ENCODE results near the gene HSD11B2. TPM values are rescaled to one million over a fixed set of nuclear protein-coding genes. Genes with fewer than 3 reads are reported as not detected.

HSD11B2 gene
- total RNA-seq, 2 experiments from 2014 or later: not detected

DNA sequence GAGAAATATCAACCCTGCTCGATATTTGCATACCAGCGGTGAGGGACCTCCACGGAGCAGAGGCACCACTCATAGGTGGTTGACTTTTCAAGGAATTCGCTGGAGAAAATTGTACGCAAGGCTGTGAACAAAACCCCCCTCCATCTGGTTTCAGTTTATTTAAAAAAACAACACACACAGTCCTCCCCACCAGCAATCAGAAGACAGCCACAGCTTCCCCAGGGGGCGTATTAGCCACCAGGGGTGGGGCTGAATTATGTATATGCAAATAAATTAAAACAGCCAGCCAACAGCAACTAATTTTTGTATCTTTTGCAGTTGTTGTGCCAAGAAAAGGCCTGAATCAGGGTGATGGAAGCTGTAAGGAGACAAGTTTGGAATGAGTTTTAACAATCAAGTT is 5.9 kb upstream of the HSD11B2 start:
- peaks cover 42% of the 10 kb centered on the region for H3K27me3 Mint-ChIP-seq
- ChIA-PET POLR2A (no interaction called here), CTCF (interaction anchor here (0.6 to 5.8 kb wide), 3 partner anchors 11 to 77 kb away, joined by 3 to 58 read pairs (median 4); no protein-coding TSS in a partner anchor)
- no peak overlapping the region for H3K27ac Mint-ChIP-seq
- no peak for DNase-seq
- H3K9me3 Mint-ChIP-seq: no peaks in the 10 kb centered on the region
- H3K4me1 Mint-ChIP-seq: no peaks in the 10 kb centered on the region
- no peaks in the 10 kb centered on the region for H3K36me3 Mint-ChIP-seq (ENCODE audit: low read depth)
- no peak overlapping the region for H3K4me3 Mint-ChIP-seq

DNA sequence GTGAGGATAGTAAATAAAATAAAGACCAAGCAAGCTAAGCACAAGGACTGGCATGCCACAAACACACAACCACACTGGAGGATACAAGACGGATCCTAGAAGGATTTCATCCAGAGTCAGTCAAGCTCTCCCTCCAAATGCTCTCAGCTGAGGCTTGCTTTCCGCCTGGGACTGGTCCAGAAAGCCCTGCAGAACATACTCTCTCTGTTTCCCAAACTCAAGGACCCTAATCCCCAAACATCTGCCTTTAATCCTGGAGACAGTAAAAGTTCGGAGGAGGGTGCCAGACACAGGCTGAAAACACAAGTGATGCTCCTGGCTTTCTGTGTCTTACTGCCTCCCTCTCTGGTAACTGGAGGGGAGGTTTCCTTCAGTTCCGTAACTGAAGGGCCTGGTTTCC is 5.3 kb upstream of the HSD11B2 start:
- DNase-seq: no peak
- ChIA-PET POLR2A (no interaction called here), CTCF (interaction anchor here (1.3 to 5.8 kb wide), 3 partner anchors 11 to 39 kb away, joined by 4 to 66 read pairs (median 58); no protein-coding TSS in a partner anchor)
- H3K27me3 Mint-ChIP-seq: peaks cover 47% of the 10 kb centered on the region
- H3K36me3 Mint-ChIP-seq (ENCODE audit: low read depth): peaks cover 2% of the 10 kb centered on the region
- H3K4me3 Mint-ChIP-seq: no peak overlapping the region
- H3K9me3 Mint-ChIP-seq: no peaks in the 10 kb centered on the region
- no peak overlapping the region for H3K27ac Mint-ChIP-seq
- peaks cover 3% of the 10 kb centered on the region for H3K4me1 Mint-ChIP-seq

DNA sequence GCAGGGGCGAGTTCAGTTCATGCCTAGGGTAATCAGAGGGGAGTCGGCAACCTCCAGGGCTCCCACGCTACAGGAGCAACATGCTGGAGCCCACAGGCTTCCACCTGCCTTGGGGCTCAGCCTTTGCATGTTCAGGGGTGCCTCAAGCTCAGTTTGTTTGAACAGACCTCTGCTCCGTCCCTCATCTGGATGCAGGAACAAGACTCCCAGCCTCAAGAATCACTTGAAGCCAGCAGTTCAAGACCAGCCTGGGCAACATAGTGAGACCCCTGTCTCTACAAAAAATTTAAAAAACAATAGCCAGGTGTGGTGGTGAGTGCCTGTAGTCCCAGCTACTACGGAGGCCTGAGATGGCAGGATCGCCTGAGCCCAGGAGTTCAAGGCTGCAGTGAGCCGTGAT is 4.9 kb upstream of the HSD11B2 start:
- Mint-ChIP-seq H3K36me3 (ENCODE audit: low read depth) (peaks cover 2% of the 10 kb centered on the region), H3K9me3 (no peaks in the 10 kb centered on the region), H3K27ac (no peak overlapping the region), H3K27me3 (peaks cover 47% of the 10 kb centered on the region), H3K4me1 (peaks cover 3% of the 10 kb centered on the region), H3K4me3 (no peak overlapping the region)
- CTCF ChIA-PET: interaction anchor here (1.3 to 5.8 kb wide), 6 partner anchors 9 to 165 kb away, joined by 4 to 66 read pairs (median 10); partner anchors contain the start of gene ZDHHC1
- POLR2A ChIA-PET: no interaction called here
- no peak for DNase-seq

DNA sequence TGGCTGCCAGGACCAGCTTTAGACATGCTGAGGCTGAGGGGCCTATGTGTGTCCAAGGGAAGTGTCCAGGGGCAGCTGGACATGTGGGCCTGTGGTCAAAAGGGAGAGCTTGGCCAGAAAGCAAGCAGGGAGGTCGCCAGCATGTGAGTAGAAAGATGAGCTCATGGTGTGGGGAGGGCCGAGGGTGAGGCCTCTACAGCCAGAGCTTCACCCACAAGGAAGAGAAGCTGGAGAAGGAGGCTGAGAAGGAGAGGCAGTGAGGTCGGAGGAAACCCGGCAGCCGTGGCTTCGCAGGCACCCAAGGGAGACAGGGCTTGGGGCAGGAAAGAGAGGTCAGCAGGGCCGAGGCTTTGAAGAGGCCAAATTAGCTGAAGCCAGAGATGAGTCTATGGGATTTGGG is 4.0 kb upstream of the HSD11B2 start:
- Mint-ChIP-seq H3K27ac (no peak overlapping the region), H3K4me3 (no peak overlapping the region), H3K27me3 (peaks cover 52% of the 10 kb centered on the region), H3K9me3 (no peaks in the 10 kb centered on the region), H3K4me1 (peaks cover 6% of the 10 kb centered on the region), H3K36me3 (ENCODE audit: low read depth) (peaks cover 2% of the 10 kb centered on the region)
- no peak for DNase-seq
- ChIA-PET POLR2A (interaction anchor here (0.5 to 1.5 kb wide), 3 partner anchors 9 to 375 kb away, joined by 3 to 5 read pairs (median 4); no protein-coding TSS in a partner anchor), CTCF (interaction anchor here (0.7 to 5.8 kb wide), 13 partner anchors 8 to 517 kb away, joined by 3 to 66 read pairs (median 5); partner anchors contain the start of gene ZDHHC1)

DNA sequence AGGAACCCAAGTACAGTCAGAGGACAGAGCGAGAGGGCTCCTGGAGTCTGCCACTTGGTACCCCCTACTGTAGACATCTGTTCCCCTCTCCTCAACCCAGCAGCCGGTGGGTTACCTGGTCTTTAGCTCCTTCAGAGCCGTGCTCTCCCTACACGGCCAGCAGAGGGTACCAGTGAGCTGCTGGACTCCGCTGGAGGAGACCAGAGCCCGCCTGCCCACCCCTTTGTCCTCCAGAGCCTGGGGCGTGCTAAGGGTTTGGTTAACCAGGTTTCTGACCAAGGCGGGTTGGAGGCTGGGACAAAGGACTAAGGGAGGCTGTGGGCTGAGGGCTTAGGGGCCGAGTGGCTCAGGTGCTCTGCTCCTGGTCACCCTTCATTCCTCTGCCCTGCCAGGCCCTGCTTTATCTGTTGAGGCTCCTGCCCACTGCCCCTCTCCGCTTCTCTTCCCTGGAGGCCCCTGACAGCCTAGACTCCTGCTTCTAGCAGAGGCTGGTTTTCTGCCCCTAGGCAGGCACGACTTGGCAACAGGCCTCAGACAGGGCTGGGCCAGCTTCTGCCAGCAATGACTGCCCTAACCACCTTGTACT is 2.7 kb upstream of the HSD11B2 start:
- Mint-ChIP-seq H3K4me1 (peaks cover 7% of the 10 kb centered on the region), H3K27me3 (peaks cover 51% of the 10 kb centered on the region), H3K9me3 (no peaks in the 10 kb centered on the region), H3K4me3 (no peak overlapping the region), H3K36me3 (ENCODE audit: low read depth) (peaks cover 2% of the 10 kb centered on the region), H3K27ac (no peak overlapping the region)
- peak; percentile 62 for DNase-seq
- CTCF ChIA-PET: interaction anchor here (0.5 to 5.8 kb wide), 30 partner anchors 8 to 617 kb away, joined by 3 to 66 read pairs (median 4); partner anchors contain the start of genes E2F4 and ZDHHC1
- POLR2A ChIA-PET: interaction anchor here (0.8 to 1.5 kb wide), 5 partner anchors 11 to 542 kb away, joined by 3 to 5 read pairs (median 3); partner anchors contain the start of gene ATP6V0D1

DNA sequence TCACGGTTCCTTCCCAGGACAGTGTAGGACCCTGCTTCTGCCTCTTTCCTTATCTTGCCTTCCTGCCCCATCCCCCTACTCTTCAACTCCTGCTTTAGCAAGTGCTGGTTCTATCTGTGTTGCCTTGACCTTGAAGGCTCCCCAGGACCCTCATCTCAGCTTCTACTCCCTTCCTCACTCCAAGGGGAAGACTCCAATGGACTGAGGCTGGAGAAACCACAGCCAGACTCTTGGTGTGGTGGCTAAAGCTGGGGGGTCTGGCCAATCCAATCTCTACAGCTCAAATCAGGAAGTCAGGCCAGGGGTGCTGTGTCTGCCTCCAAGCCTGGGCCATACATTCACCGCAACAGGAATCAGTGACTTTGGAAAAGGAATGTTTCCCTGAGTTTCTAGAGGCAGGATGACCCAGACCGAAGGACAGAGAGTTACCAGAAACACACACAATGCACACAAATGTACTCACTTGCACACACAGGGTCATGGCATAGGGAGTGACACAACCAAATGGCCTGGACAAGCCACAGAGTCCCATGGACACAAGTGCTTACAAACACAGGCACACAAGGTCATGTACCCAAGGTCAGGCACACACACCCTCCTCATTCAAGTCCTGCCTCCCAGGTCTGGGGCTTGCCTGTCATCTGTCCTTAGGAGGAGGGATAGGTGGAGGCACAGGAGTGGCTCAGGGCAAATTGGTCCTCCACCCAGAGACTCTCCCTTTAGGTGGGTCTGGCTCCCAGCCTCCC is 1.7 kb upstream of the HSD11B2 start:
- CTCF ChIA-PET: interaction anchor here (0.6 to 5.8 kb wide), 12 partner anchors 9 to 290 kb away, joined by 3 to 66 read pairs (median 6); partner anchors contain the start of gene ZDHHC1
- Mint-ChIP-seq H3K9me3 (no peaks in the 10 kb centered on the region), H3K27ac (no peak overlapping the region), H3K4me1 (peaks cover 7% of the 10 kb centered on the region), H3K4me3 (peak overlapping the region; percentile 37), H3K27me3 (peaks cover 44% of the 10 kb centered on the region), H3K36me3 (ENCODE audit: low read depth) (peaks cover 2% of the 10 kb centered on the region)
- POLR2A ChIA-PET: interaction anchor here (1.1 kb wide), 1 partner anchor 28 kb away, joined by 3 read pairs; no protein-coding TSS in a partner anchor
- DNase-seq: no peak

DNA sequence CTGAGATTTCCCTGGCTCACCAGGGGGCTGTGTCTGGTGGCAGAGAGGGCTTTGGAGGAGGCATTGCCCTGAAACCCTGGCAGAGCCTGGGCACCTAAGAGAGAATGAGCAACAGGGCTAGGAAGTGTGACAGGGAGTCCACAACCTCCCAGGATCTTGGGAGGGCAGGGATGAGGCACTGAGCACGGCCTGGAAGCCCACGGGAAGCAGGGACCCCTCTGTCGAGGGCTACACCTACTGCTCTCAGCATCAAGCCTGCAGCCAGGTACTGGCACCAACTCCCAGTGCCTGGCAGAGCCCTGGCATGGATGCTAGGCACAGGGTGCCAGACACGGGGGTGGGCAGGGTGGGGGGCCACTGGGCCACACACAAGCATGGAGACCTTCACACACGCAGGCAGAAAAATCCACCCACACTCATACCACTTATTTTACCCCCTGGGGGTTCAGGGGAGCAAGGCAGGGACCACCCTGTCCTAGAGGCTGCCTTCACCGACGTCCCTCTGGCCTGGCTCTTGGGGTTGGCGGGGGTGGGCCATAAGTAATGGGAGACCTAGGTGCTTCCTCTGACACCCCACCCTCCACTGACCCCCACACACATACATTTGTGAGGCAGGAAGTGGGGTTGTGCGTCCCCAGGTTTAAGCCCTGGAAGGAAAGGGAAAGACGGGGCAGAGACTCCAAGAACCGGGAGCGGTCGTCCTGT is 970 bp upstream of the HSD11B2 start:
- H3K27me3 Mint-ChIP-seq: peaks cover 44% of the 10 kb centered on the region
- peaks cover 7% of the 10 kb centered on the region for H3K4me1 Mint-ChIP-seq
- ChIA-PET POLR2A (interaction anchor here (1.1 kb wide), 1 partner anchor 29 kb away, joined by 3 read pairs; no protein-coding TSS in a partner anchor), CTCF (interaction anchor here (2.0 to 5.8 kb wide), 4 partner anchors 10 to 35 kb away, joined by 6 to 66 read pairs (median 36); partner anchors contain the start of gene ZDHHC1)
- peak overlapping the region; percentile 72 for H3K4me3 Mint-ChIP-seq
- no peak overlapping the region for H3K27ac Mint-ChIP-seq
- H3K36me3 Mint-ChIP-seq (ENCODE audit: low read depth): peaks cover 2% of the 10 kb centered on the region
- no peak for DNase-seq
- no peaks in the 10 kb centered on the region for H3K9me3 Mint-ChIP-seq

DNA sequence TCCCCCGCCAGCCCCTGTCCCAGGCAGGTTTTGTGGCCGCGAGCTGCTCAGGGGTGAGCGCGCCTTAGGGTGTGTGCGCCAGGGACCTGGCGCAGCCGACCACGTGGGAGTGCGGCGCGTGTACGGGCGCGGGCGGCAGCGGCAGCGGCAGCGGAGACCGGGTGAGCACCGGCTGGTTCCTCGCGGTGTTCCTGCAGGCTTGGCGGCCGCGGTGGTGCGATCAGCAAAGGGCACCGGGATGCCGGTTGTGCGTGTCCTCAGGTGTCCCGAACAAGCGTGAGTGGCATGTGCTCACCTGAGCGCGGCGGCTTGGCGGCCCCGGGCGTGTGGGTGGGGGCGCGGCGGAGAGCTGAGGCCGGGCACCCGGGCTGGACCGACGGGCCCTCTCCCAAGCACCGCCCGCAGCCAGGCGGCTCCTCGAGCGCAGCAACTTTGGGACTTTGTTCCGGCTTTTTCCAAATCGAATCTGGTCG is 381 bp upstream of the HSD11B2 start:
- no peaks in the 10 kb centered on the region for H3K9me3 Mint-ChIP-seq
- no peak overlapping the region for H3K27ac Mint-ChIP-seq
- peak; percentile 26 for DNase-seq
- POLR2A ChIA-PET: no interaction called here
- CTCF ChIA-PET: no interaction called here
- peaks cover 44% of the 10 kb centered on the region for H3K27me3 Mint-ChIP-seq
- H3K4me1 Mint-ChIP-seq: peaks cover 7% of the 10 kb centered on the region
- H3K4me3 Mint-ChIP-seq: peak overlapping the region; percentile 72
- peaks cover 2% of the 10 kb centered on the region for H3K36me3 Mint-ChIP-seq (ENCODE audit: low read depth)

DNA sequence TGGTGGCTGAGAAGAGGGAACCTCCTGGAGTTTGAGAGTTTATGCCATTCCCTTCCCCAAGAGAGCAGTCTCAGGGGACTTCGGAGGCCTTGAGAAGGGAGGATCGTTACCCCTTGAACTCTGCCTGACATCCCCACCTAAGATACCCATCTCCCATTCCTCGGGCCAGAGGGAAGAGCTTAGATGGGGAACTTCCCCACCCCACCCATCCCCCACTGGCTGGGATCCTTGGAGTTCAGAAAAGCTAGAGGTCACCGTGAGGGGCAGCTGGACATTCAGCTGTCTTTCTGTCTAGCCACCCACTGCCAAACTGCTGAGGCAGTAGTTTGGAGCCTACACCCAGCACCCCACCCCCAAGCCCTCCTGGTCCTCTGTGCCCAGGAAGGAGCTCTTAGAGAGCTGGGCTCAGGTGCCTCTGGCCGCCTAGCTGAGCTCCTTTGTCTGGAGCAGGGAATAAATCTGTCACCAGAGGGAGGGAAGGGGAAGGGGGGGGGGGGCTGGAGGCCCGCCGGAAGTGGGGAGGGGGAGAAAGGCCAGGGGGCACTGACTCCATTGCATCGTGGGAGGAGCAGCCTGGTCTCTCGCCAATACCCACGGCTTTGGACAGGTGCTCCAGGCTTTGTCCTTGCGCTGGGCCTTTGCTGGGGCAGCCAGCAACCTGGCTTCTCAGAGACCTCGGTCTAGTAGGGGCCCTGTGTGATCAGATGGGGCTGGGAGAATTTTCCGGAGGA is 1.0 kb downstream of the HSD11B2 start:
- CTCF ChIA-PET: interaction anchor here (0.6 to 0.8 kb wide), 3 partner anchors 19 to 130 kb away, joined by 3 to 7 read pairs (median 3); no protein-coding TSS in a partner anchor
- Mint-ChIP-seq H3K4me3 (peak overlapping the region; percentile 16), H3K9me3 (no peaks in the 10 kb centered on the region)

DNA sequence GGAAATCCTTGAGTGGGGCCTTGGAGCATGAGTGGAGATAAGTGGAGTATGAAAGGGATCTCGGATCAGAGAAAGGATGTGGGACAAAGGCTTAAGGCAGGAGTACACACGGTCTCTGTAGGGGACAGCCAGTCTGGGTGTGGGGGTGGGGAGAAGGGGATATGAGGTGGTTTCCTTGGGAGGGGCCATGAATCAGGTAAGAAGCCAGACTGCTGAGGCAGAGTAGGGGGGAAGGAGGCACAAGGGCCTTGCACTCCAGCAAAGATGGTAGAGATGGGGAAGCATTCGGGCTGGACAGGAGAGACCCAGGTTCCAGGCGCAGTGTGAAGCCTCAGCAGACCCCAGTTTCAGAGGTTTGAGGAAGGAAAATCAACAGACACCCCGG is 1.6 kb downstream of the HSD11B2 start:
- H3K9me3 Mint-ChIP-seq: no peaks in the 10 kb centered on the region
- no peak overlapping the region for H3K27ac Mint-ChIP-seq
- H3K4me3 Mint-ChIP-seq: no peak overlapping the region
- H3K4me1 Mint-ChIP-seq: peaks cover 7% of the 10 kb centered on the region
- peaks cover 2% of the 10 kb centered on the region for H3K36me3 Mint-ChIP-seq (ENCODE audit: low read depth)
- peaks cover 35% of the 10 kb centered on the region for H3K27me3 Mint-ChIP-seq
- POLR2A ChIA-PET: interaction anchor here (1.2 kb wide), 1 partner anchor 12 kb away, joined by 3 read pairs; no protein-coding TSS in a partner anchor
- DNase-seq: no peak
- CTCF ChIA-PET: interaction anchor here (0.8 kb wide), 1 partner anchor 19 kb away, joined by 7 read pairs; no protein-coding TSS in a partner anchor

More for the DNA sequence above, 1.0 kb downstream of the HSD11B2 start:
- no peak for DNase-seq
- H3K36me3 Mint-ChIP-seq (ENCODE audit: low read depth): peaks cover 2% of the 10 kb centered on the region
- no peak overlapping the region for H3K27ac Mint-ChIP-seq
- H3K27me3 Mint-ChIP-seq: peaks cover 38% of the 10 kb centered on the region
- POLR2A ChIA-PET: no interaction called here
- H3K4me1 Mint-ChIP-seq: peaks cover 7% of the 10 kb centered on the region

DNA sequence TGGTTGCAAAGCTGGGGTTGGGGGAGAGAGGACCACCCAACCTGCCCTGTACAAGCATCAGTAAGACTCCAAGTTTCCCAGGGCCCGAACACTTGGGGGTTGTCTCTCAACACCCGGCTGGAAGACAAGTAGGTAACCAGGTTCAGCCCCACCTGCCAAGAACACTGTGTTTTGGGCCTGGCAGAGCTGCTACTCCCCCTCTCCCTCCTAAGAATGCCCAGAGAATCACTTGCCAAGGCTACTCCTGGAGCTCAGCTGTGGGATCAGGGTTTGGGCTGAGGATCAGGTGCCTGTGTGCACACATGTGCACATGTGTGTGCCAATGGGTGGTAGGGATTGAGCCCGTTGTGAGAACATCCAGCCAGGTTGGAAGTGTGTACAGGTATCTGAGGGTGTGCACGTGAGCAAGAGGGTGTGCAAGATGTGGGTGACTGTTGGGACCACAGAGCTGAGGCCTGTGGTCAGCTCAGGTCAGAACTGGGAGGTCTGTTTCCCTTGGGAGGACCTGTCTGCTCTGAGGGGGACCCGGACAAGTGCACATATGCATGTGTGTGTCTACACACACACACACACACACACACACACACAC is 2.3 kb downstream of the HSD11B2 start:
- ChIA-PET CTCF (interaction anchor here (1.3 kb wide), 1 partner anchor 14 kb away, joined by 3 read pairs; no protein-coding TSS in a partner anchor), POLR2A (interaction anchor here (1.2 kb wide), 1 partner anchor 11 kb away, joined by 3 read pairs; no protein-coding TSS in a partner anchor)
- H3K9me3 Mint-ChIP-seq: no peaks in the 10 kb centered on the region
- peaks cover 28% of the 10 kb centered on the region for H3K27me3 Mint-ChIP-seq
- peaks cover 7% of the 10 kb centered on the region for H3K4me1 Mint-ChIP-seq
- no peak overlapping the region for H3K27ac Mint-ChIP-seq
- H3K4me3 Mint-ChIP-seq: no peak overlapping the region
- no peak for DNase-seq
- H3K36me3 Mint-ChIP-seq (ENCODE audit: low read depth): peaks cover 6% of the 10 kb centered on the region

Measured in activated CD4-positive, alpha-beta memory T cell treated with anti-CD3 and anti-CD28 coated beads, Interleukin-2, amount 10 ng/mL, durations not matched to agents 7 days and 5 days (primary cell).